ACHN (cell line): ENCODE measurements around the gene FAM187B.

ENCODE experiments used
- DNase-seq: peaks from one replicate; pipeline ENCODE4 v3.0.0-alpha.2; 2015
- in situ Hi-C: cut with HindIII; loops from 2 replicates; pipeline ENCODE4 v1.10.0; 2017; ENCODE audit warnings: low sequenced_read_pairs, low pct_ligation_motif_present, low pct_unique_long_range_greater_than_20kb

FAM187B gene

DNA sequence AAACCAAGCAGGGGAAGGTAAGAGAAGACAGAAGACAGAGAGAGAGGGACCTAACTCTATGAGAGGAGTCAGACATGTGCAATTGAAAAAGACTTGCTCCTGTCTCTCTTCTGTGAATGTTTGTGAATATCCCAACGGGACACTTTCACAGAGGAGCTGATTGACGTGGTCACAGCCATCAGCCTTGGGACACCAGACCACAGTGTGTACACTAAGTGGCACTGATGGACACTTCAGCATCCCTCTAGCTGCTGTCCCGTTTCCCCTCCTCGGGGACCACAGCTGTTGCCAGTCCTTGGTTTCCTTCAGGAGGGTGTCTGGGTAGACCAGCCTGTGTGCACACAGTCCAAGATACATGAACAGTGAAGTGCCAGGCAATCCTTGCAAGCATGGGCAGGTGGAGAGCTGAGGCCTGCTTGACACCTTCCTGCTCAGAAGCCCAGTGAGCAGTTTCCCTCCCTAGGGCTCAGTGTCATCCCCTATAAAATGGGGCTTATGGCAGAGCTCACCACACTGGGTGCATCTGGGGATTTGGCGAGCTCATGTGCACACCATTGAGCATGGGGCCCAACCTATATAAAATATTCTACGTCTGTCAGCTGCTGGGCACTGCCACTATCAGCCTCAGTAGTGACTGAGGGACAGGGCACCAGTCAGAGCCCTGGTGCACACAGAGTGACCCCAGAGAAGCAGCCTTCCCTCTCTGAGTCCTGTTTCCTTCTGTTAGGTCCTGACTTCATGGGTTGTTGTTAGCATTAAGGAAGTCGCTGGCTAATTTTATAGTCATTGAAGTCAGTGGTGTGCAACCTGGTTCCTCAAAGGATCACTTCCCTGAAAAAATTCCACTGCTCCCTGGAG, 36.0 kb upstream of the FAM187B start:
- no peak for DNase-seq

DNA sequence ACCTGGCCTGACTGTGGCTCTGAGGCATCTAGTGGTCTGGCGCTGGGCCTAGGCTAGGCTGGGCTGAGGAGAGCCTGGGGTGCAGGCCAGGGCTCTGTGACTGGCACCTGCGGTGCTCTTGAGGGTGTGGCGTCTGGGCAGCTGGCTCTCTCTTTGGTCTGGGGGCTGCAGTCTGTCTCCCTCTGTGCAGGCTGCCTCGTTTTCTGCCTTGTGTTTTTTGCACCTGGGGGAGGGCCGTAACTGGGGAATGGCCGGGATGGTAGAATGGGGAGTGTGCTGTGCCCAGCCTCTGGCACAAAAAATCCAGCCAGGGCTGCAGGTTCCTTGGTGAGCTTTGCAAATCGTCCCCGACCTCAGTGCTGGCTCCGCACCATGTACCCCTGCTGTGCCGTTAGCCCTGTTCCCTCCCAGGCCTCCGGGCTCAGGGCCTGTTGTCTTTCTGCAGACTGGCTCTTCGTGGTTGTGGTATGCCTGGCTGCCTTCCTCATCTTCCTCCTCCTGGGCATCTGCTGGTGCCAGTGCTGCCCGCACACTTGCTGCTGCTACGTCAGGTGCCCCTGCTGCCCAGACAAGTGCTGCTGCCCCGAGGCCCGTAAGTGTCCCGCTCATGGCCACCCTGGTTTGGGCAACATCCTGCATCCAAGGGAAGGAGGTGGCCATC, 33.7 kb upstream of the FAM187B start:
- DNase-seq: no peak
- in situ Hi-C loops: no loop called here

More for the DNA sequence above, 36.0 kb upstream of the FAM187B start:
- in situ Hi-C loops: no loop called here

DNA sequence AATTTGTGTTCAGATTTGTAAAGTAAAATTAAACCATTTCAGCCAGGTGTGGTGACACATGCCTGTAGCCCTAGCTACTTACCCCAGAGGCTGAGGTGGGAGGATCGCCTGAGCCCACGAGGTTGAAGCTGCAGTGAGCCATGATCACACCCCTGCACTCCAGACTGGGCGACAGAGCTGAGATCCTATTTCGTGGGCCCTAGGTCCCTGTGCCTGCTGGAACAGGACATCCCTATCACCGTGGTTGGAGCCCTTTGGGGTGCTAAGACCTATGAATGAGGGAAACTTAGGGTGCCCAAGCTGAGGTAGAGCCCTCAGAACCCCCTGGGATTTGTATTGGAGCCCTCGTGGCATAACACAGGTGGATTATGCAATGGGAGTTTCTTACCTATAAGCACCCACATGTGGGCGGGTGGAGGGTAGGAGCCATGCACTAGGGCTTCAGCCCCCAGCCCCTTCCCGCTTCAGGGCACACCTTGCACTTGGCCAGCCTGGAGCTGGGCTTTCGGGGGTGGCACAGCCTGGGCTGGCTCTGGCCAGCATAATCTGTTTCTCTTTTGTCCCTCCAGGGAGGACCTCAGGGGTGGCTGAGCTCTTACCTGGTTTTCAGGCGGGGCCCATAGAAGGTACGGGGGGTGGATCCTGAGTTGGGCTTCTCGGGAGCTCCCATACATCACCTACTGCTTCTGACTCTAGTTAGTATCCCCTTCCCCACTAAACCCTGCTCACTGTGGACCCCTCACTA, 33.0 kb upstream of the FAM187B start:
- in situ Hi-C loops: no loop called here
- DNase-seq: no peak

DNA sequence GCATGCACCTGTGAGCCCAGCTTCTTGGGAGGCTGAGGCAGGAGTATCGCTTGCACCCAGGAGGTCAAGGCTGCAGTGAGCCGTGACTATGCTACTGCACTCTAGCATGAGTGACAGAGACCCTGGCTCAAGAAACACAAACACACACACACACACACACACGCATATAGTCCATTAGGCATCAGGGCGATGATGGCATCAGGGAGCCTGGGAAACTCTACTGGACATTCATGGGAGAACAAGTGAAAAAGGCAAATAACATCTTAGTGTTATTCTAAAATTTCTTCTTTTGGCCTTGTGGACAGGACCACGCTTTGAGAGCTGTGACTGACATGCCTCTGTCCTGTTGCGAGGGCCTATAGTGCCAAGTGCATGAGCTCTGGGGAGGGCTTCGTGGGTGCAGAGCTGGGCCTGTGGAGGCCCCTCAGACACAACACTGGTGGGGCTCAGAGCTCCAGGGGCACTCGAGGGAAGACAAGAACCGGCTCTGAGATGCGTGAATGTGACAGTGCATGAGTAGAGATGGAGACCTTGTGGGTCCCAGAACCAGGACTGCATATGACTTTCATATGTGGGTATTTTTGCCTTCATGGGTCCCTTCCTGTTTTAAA, 32.3 kb upstream of the FAM187B start:
- in situ Hi-C loops: no loop called here

DNA sequence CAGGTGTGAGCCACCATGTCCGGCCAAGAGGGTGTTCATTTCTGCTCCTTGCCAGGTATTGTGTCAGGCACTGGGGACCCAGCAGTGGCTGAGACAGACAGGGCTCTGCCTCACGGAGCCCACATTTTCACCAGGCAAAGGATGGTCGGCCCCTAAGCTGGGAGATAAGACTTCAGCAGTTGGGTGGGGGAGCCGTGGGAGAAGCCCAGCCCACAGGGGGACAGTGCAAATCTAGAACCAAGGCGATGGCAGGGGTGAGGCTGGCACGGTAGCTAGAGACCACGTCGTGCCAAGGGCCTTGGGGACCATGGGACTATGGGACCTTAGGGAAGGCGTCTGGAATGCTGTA, 28.5 kb upstream of the FAM187B start:
- DNase-seq: no peak
- in situ Hi-C loops: no loop called here

More for the DNA sequence above, 32.3 kb upstream of the FAM187B start:
- DNase-seq: no peak

DNA sequence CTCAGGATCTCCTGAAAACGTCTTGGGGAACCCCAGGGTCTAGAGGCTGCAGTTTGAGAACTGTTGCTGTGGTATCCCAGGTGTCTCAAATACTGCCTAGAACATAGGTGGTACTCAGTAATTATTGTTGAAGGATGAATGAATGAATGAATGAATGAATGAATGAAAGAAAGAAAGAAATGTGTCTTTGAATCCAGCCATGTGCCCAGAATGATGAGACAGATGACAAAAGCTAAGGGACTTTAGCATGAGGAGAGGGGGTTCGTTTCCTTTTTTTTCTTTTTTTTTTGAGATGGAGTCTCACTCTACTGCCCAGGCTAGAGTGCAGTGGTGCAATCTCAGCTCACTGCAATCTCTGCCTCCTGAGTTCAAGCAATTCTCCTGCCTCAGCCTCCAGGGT, 28.0 kb upstream of the FAM187B start:
- in situ Hi-C loops: no loop called here
- DNase-seq: no peak

DNA sequence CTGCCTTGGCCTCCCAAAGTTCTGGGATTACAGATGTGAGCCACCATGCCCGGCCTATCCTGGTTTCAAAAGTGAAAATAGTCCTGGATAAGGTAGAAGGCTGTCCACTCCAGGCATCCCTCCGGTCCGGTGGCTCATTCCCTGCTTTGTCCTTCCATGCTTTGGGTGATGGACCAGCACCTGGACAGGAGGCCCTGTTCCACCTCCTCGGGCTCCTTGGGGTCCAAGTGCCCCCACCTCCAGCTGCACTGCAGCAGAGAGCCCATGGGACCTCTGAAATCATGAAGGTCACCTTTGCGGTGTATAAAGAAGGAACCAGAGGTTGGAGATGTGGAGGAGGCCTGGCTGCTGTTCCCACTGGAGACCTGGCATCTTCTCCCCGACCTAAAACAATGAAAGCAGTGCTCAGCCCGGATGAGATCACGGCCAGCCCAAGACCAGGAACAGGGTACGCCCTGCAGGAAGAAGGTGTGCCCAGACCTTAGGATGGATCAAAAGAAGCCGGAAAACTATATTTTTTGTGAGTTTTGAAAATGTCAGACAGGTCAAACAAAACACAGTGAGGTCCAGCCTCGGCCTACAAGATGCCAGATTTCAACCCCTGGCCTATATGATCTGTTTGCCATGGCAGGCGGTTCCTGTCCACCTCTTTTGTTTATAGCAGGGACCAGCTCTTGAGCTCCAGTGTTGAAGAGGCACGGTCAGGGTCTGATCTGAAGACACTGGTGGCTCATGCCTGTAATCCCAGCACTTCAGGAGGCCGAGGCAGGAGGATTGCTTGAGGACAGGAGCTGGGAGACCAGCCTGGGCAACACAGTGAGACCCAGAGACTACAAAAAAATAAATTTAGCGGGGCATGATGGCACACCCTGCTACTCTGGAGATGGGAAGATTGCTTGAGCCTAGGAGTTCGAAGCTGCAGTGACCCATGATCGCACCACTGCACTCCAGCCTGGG, 26.1 kb upstream of the FAM187B start:
- no peak for DNase-seq
- in situ Hi-C loops: no loop called here

DNA sequence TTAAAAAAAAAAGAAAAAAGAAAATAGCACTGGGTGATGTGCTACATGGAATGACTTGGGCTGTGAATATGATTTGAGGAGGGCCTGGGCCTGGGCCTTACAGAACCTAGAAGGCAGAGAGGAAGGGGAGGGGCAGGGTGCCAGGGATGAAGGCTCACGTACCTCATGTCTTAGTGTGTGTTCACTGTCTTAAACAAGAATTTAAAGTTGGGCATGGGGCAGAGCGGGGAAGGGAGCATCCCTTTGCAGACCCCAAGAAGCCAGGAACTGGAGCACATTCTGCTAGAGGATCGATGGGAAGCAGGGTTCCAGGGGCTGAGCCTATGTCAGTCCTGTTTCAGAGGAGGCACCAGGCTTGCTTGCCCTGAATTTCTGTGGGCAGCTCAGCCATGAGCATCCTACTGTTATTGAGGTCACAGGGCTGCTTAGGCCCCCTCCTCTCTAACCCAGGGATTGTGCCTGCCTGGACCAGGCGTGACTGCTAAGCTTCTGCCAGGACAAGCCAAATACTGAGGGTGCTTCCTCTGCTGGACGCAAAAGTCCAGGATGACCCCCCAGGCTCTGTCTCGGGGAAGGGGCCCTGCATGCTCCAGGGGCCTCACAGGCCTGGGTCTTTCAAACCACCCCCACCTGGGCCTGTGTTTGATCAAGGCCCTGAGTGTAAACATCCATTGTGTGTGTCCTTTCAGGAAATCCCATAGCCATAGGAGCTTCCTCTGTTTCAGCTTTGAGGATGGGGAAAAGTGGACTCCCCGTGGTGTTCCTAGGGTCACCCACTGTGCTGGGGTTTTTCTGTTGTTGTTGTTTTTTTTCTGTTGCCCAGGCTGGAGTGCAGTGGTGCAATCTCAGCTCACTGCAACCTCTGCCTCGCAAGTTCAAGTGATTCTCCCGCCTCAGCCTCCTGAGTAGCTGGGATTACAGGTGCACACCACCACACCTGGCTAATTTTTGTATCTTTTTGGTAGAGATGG, 25.1 kb upstream of the FAM187B start:
- in situ Hi-C loops: no loop called here
- no peak for DNase-seq

DNA sequence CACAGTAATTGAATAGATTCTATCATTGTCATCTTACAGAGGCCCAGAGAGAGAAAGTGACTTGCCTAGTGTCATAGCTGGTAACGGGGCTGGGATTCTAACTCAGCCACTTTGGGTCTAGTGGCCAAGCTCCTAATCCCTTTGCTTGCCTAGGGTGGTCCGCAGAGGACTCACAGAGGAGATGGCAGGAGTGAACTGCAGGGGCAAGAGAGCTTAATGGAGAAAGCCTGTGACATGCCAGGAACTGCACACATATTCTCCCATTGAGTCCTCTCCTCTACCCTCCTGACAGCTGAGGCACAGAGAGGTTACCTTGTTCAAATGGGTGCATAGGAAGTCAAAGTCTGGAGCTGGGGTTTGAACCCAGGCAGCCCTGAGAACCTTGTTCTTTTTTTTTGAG, 22.9 kb upstream of the FAM187B start:
- DNase-seq: no peak
- in situ Hi-C loops: no loop called here

DNA sequence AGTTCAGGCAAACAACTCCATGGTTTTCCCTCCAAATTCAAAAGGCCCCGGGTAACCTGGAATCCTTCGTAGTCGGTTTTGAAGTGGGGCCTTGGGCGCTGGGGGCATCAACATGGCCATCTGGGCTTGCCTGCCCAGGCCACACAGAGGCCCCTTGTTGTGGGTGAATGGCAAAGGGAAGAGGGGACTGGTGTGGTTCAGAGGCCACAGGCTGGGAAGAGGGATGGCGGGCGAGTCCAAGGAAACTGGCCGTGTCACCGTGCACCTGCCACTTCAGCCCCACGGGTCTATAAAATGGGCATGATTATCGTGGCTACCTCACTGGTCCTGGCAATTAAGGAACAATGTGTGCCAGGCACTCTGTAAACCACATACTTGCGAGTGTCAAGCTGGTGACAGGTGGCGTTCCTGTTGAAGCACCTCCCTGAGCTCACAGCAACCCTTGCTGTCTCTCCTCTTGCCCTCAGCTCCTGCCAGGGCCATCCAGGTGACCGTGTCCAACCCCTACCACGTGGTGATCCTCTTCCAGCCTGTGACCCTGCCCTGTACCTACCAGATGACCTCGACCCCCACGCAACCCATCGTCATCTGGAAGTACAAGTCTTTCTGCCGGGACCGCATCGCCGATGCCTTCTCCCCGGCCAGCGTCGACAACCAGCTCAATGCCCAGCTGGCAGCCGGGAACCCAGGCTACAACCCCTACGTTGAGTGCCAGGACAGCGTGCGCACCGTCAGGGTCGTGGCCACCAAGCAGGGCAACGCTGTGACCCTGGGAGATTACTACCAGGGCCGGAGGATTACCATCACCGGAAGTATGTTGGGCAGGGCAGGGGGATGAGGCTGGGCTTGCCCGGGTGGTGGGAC, 21.5 kb upstream of the FAM187B start:
- no peak for DNase-seq
- in situ Hi-C loops: no loop called here

DNA sequence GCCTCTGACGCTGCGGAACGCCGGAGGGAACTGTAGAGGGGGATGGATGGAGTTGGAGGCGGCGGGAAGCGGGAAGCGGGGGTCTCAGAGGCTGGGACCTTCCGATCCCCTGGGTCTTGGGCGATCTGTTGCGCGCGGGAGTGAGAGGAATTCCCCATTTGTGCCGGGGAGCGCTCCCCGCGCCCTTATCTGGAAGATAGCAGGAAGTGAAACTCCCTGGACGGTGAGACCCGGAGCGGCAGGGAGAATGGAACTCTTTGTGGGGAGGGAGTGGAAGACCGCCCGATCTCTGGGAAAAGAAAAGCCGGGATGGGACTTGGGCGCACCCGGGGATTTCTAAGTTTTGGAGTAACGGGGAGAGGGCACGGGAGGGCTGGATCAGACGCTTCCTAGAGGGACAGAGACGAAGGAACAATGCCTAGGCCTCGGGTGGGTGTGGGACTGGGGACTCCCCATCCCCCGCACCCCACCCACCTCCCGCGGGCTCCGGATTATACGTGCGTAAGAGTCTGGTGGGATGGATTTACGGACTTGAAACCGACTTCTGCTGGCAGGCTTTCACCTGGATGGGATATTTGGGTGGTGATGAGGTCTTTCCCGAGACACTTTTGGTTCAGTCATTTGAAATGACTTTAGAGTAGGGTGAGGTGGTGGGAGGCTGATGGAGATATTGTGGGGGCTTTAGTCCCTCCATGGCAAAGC, 20.8 kb upstream of the FAM187B start:
- in situ Hi-C loops: no loop called here
- DNase-seq: no peak

DNA sequence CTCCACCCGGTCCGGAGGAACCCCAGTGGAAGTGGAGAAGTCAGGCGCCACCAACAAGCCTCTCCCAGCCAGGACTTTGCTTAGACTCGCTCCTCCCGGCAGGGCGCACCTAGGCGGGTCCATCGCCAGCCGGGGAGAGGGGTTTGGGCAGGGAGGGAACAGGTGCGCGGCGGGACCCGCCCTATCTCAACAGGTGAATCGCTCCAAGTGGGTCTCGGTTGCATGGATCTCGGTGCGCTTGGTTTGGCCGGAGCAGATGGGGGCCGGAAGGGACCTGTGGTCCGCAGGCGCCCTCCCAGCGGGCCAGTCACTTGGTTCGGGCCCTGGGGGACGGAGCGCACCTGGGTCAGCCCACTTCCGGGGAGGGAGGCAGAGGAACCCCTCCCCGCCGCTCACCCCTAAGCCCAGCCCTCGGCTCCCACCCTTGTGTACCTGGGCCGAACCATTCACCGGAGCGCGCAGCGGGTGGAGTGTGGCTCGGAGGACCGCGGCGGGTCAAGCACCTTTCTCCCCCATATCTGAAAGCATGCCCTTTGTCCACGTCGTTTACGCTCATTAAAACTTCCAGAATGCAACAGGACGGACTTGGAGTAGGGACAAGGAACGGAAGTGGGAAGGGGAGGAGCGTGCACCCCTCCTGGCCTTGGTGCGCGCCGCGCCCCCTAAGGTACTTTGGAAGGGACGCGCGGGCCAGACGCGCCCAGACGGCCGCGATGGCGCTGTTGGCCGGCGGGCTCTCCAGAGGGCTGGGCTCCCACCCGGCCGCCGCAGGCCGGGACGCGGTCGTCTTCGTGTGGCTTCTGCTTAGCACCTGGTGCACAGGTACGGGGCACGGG, 20.0 kb upstream of the FAM187B start, which contains the start of gene LSR:
TSS of gene LSR (plus strand) at position 693 of the 836 bp plus-strand sequence. CDS start at position 714, 21 bp downstream.
- in situ Hi-C loops: no loop called here
- DNase-seq: peak; percentile 44

DNA sequence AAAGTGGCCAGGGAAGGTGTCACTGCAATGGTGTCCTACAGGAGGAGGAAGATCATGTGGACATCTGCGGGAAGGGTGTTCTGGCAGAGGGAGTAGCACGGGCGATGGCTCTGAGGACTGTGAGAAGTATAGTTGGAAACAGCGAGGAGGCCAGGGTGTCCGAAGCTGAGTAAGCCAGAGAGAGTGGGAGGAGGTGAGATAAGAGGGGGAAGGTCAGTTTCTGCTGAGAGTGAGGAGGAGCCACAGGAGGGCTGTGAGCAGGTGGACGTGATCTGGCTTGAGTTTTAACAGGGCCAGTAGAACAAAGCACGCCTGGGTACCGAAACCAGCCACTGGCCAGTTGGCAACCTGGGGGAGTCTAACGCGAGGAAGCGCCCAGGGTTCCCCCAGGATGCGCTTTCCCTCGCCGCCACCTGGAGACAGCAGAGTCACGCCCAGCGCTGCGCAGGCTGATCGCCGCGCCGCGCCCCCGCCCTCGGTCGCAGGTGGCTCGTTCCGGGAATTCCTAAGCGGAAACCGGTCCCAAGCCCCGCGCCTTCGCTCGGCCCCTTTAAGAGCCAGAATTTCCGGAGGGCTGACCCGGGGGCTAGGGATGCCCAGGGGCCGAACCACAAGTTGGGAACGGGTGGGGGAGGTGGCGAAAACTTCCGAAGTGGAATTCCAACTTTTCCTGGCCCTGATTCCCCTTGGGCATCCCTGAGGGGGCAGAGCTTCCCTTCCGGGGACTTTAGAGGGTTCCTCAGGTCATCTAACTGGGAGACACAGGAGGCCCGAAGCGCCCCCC, 19.2 kb upstream of the FAM187B start:
- in situ Hi-C loops: no loop called here
- DNase-seq: peak; percentile 56

DNA sequence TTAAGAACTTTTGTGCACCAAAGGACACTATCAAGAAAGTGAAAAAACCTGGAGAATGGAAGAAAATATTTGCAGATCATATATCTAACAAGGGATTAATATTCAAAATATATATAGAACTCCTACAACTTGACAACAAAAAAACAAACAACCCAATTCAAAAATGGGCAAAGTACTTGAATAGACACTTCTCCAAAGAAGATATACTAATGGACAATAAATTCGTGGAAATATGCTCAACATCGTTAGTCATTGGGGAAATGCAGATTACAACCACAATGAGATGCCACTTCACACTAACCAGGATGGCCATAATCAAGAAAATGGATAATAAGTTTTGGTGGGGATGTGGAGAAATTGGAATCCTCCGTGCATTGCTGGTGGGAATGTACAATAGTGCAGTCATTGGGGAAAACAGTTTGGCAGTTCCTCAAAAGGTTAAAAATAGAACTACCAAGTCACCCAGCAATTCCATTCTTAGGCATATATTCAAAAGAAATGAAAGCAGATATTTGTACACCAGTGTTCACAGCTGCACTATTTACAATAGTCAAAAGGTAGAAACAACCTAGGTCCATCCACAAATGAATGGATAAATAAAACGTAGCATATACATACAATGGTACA, 18.0 kb upstream of the FAM187B start:
- no peak for DNase-seq
- in situ Hi-C loops: no loop called here
